Activated naive CD4-positive, alpha-beta T cell treated with anti-CD3 and anti-CD28 coated beads for 36 hours (primary cell): Measurements from ENCODE around the gene LGALS3BP. TPM values are rescaled to one million over a fixed set of nuclear protein-coding genes. Genes with fewer than 3 reads are reported as not detected.

Experiments
- CTCF ChIA-PET: fragments of 350-600 bp; sonication (Branson Sonifier 250); formaldehyde crosslinking; loops from one replicate; lab custom pipeline; 2021; ENCODE audit warnings: antibody characterized with exemption; lab: Charles Lee
- DNase-seq: peaks from one replicate; pipeline ENCODE4 v3.0.0-alpha.2; 2020
- H3K27ac Mint-ChIP-seq: one replicate; pipeline ENCODE4 v1.8.0; 2021; ENCODE audit warnings: mild to moderate bottlenecking, mixed read lengths
- H3K27me3 Mint-ChIP-seq: one replicate; pipeline ENCODE4 v1.8.0; 2021; ENCODE audit warnings: low read depth, mixed read lengths
- H3K36me3 Mint-ChIP-seq: one replicate; pipeline ENCODE4 v1.8.0; 2021; ENCODE audit warnings: low read depth, mixed read lengths
- H3K4me1 Mint-ChIP-seq: one replicate; pipeline ENCODE4 v1.8.0; 2021; ENCODE audit warnings: low read depth, mixed read lengths
- H3K4me3 Mint-ChIP-seq: one replicate; pipeline ENCODE4 v1.8.0; 2021; ENCODE audit warnings: mild to moderate bottlenecking, moderate library complexity, mixed read lengths
- H3K9me3 Mint-ChIP-seq: one replicate; pipeline ENCODE4 v1.8.0; 2021; ENCODE audit warnings: mixed read lengths
- intact Hi-C: fragments of 100-400 bp; cut with micrococcal nuclease; formaldehyde crosslinking; loops from one replicate; pipeline ENCODE4 v1.15.1; 2023
- total RNA-seq, 2 experiments: library from RNA; stranded (reverse); gene quantifications; one replicate each; pipeline ENCODE4 v1.2.3, GENCODE V29; 2021

LGALS3BP gene
- total RNA-seq, 2 experiments from 2014 or later, result 59.9 to 65.4 TPM

GRCh38 chr17:79010304-79010646, 30.6 kb upstream of the LGALS3BP start:
- peaks cover 1% of the 10 kb centered on the region for H3K36me3 Mint-ChIP-seq
- peak overlapping the region; percentile 89 for H3K4me3 Mint-ChIP-seq
- H3K27ac Mint-ChIP-seq, result peak overlapping the region; percentile 89
- peaks cover 2% of the 10 kb centered on the region for H3K9me3 Mint-ChIP-seq
- peaks cover 36% of the 10 kb centered on the region for H3K4me1 Mint-ChIP-seq
- CTCF ChIA-PET, result interaction anchor here (0.6 kb wide), 1 partner anchor 16 kb away, joined by 3 read pairs; no protein-coding TSS in a partner anchor
- peaks cover 1% of the 10 kb centered on the region for H3K27me3 Mint-ChIP-seq
- intact Hi-C loops, result no loop called here
- no peak for DNase-seq

DNA sequence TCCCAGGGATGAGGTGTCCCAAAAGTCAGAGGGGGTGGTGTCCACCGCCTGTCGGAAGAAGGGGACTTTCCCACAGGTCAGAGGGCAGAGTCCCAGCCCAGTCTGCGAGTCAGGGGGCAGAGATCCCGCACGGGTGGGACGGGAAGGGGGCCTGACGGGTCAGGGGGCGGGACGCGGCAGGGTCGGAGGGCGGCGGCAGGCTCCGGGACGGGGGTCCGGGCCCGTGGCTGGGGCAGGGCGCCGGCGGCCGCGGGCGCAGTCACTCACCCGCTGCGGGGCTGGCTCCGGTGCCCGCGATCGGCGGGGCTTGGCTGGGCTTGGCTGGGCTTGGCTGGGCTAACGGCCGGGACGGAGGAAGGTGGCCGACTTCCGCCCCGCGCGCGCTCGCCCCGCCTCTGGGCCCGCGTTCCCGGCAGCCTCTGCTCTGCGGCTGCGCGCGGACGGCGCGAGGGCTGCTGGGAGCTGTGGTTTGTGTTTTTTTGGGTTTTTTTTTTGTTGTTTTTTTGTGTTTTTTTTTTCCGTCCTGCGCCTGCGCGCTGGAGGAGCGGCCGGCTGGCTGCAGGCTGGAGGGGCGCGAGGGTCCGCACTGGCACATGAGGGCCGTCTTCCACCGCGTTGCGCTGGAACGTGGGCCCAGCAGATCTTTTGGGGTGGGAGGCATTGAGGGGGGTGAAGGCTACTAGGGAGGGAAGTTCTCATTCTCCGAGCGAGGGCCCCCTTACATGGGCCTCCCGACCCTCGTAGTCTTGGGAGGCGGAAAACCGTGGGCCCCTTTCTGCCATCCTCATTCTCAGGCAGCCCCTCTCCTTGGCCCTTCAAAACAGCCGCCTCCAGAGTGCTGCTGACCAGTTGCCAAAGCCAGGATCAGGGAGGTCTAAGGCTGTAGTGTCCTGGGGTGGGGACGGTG, 29.9 kb upstream of the LGALS3BP start, which contains the start of gene CANT1:
Gene CANT1, minus strand, starts transcription at position 368 of the 907 bp plus-strand sequence. CDS start 12,142 bp downstream, outside the sequence.
- DNase-seq, result peak; percentile 86
- CTCF ChIA-PET, result no interaction called here
- Mint-ChIP-seq H3K4me3 (peak within 1 kb of the TSS; percentile 89), H3K27ac (peak within 1 kb of the TSS; percentile 92), H3K27me3 (peaks cover 1% of the 10 kb centered on the region), H3K4me1 (peaks cover 37% of the 10 kb centered on the region), H3K9me3 (peaks cover 2% of the 10 kb centered on the region), H3K36me3 (peaks cover 1% of the 10 kb centered on the region)
- intact Hi-C loops, result no loop called here

DNA sequence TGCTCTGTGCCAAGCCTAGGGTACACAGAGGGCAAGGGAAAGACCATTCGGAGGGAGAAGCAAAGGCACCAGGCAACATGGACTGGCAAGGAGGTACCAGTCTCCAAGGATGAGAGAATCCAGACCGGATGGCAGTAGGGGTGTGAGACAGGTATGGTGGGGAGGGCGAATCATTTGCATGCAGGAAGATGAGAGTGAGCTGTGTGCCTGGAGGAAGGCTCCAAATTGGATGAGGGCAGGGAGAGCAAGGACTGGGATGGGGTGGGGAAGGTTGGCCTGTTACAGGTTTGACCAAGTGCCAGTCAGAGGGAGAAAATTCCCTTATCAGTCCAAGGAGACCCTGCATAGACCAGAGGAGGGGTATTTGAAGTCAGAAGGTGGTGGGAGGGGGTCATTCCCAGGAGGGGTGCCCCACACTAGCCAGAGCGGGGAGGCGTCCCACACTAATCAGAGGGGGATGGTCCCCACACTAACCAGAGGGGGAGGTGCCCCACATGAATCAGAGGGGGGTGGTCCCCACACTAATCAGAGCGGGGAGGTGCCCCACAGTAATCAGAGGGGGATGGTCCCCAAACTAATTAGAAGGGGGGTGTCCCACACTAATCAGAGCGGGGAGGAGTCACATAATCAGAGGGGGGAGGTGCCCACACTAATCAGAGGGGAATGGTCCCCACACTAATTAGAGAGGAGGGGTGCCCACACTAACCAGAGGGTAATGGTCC, 29.1 kb upstream of the LGALS3BP start:
- Mint-ChIP-seq H3K27ac (peak overlapping the region; percentile 92), H3K27me3 (no peaks in the 10 kb centered on the region), H3K4me1 (peaks cover 37% of the 10 kb centered on the region), H3K36me3 (peaks cover 1% of the 10 kb centered on the region), H3K9me3 (no peaks in the 10 kb centered on the region), H3K4me3 (peak overlapping the region; percentile 79)
- DNase-seq, result peak; percentile 28
- intact Hi-C loops, result no loop called here
- CTCF ChIA-PET, result no interaction called here

DNA sequence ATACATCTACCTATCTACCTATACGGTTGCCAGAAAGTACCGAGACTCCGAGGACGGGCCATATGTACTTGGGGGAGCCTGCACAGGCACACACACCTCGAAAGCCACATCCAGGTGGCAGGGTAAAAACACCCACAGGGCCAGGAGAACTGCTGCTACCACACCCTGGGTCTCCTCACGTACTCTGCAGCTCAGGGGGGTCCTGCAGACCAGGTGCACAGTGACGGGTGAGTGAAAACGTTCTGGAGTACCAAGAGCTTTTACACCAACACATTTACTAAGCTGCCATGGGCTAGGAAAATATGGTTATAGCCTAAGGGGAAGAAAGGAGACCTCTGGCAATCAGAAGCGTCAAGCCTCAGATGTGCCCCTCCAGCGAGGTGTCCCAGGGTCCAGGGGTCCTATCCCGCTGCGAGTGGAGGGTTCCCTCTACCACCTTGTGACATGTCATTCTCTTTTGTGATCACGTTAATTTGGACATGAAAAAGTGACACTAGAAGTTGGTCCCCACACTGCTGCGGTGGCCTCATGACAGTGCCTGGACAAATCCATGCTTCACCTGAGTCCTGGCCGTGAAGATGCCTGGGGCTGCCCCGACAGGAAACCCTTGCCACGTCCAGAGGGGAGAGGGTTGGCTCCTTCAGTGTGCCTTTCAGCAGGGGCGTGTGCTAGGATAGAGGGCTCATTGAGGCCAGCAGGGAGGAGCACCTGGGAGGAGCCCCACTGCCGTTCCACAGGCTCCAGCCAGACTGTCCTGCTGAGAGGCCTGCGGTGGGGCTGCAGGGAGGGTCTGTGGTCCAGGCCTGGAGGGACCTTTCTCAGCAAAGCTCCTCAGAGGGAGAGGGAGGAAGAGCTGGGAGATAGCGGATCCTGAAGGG, 28.0 kb upstream of the LGALS3BP start:
- peaks cover 1% of the 10 kb centered on the region for H3K36me3 Mint-ChIP-seq
- H3K27ac Mint-ChIP-seq, result no peak overlapping the region
- CTCF ChIA-PET, result no interaction called here
- no peaks in the 10 kb centered on the region for H3K27me3 Mint-ChIP-seq
- DNase-seq, result no peak
- peak overlapping the region; percentile 79 for H3K4me3 Mint-ChIP-seq
- intact Hi-C loops, result no loop called here
- no peaks in the 10 kb centered on the region for H3K9me3 Mint-ChIP-seq
- peaks cover 37% of the 10 kb centered on the region for H3K4me1 Mint-ChIP-seq

GRCh38 chr17:79006794-79007503, 27.2 kb upstream of the LGALS3BP start:
- Mint-ChIP-seq H3K36me3 (peaks cover 4% of the 10 kb centered on the region), H3K27ac (no peak overlapping the region), H3K4me1 (peaks cover 37% of the 10 kb centered on the region), H3K9me3 (no peaks in the 10 kb centered on the region), H3K4me3 (peak overlapping the region; percentile 25), H3K27me3 (no peaks in the 10 kb centered on the region)
- CTCF ChIA-PET, result no interaction called here
- no peak for DNase-seq
- intact Hi-C loops, result no loop called here

DNA sequence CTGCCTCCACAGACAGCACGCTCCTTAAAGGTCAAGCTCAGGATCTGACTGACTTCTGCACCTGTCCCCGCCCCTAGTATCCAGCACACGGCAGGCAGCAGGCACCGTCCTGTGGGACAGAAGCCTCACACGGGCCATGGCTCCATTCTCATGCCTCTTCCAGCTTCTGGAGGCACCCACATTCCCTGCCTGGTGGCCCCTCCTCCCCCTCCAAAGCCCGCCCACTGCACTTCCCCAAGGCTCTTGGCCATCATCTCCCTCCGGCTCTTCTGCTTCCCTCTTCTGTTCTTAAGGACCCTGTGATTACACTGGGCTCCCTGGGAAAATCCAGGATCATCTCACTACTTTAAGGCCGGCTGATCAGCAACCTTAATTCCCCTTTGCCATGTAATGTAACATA, 26.3 kb upstream of the LGALS3BP start:
- DNase-seq, result no peak

DNA sequence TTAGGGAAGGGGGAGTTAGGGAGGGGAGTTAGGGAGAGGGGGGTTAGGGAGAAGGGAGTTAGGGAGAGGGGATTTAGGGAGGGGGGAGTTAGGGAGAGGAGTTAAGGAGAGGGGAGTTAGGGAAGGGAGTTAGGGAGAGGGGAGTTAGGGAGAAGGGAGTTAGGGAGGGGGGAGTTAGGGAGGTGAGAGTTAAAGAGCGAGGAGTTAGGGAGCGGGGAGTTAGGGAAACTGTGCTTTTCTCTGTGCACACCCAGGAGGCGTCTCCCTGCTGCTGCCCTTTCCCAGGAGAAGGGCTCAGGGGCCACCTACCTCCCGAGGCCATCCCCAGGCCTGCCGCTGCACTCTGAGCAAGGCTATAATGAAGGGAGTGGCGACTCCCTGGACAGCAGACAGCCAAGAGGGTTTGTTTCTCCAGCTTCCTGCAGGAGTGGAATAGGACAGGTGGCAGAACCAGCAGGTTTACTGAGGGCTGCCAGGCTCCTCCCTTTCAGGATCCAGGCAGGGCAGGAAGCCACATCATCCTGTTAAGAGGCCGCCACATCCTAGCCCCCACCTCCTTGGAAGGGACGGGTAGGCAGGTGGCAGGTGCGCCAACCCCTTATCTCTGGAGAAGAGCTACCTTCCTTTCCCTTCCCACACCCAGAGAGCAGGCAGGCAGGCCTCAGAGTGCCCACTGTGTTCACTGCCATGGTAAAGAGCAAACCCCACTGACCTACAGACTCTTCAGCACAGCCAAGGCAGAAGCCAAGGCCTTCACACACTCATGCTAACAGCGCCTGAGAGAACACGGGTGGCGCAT, 25.5 kb upstream of the LGALS3BP start:
- H3K27me3 Mint-ChIP-seq, result no peaks in the 10 kb centered on the region
- H3K4me1 Mint-ChIP-seq, result peaks cover 41% of the 10 kb centered on the region
- CTCF ChIA-PET, result interaction anchor here (0.8 kb wide), 1 partner anchor 9 kb away, joined by 5 read pairs; no protein-coding TSS in a partner anchor
- intact Hi-C loops, result no loop called here
- H3K9me3 Mint-ChIP-seq, result no peaks in the 10 kb centered on the region
- H3K4me3 Mint-ChIP-seq, result no peak overlapping the region
- peak overlapping the region; percentile 17 for H3K27ac Mint-ChIP-seq
- peak; percentile 43 for DNase-seq
- peaks cover 6% of the 10 kb centered on the region for H3K36me3 Mint-ChIP-seq

More for the DNA sequence above, 26.3 kb upstream of the LGALS3BP start:
- Mint-ChIP-seq H3K36me3 (peaks cover 4% of the 10 kb centered on the region), H3K27me3 (no peaks in the 10 kb centered on the region), H3K4me3 (no peak overlapping the region), H3K4me1 (peaks cover 41% of the 10 kb centered on the region), H3K27ac (no peak overlapping the region), H3K9me3 (no peaks in the 10 kb centered on the region)
- CTCF ChIA-PET, result interaction anchor here (0.8 kb wide), 1 partner anchor 10 kb away, joined by 5 read pairs; no protein-coding TSS in a partner anchor
- intact Hi-C loops, result no loop called here

GRCh38 chr17:79003661-79004411, 24.1 kb upstream of the LGALS3BP start:
- CTCF ChIA-PET, result no interaction called here
- no peak for DNase-seq
- Mint-ChIP-seq H3K36me3 (peaks cover 9% of the 10 kb centered on the region), H3K27ac (peak overlapping the region; percentile 39), H3K9me3 (no peaks in the 10 kb centered on the region), H3K4me3 (no peak overlapping the region), H3K4me1 (peaks cover 40% of the 10 kb centered on the region), H3K27me3 (no peaks in the 10 kb centered on the region)
- intact Hi-C loops, result no loop called here

- no peak for DNase-seq
- CTCF ChIA-PET, result no interaction called here
- no peak overlapping the region for H3K27ac Mint-ChIP-seq
- H3K9me3 Mint-ChIP-seq, result no peaks in the 10 kb centered on the region
- no peaks in the 10 kb centered on the region for H3K27me3 Mint-ChIP-seq
- H3K4me3 Mint-ChIP-seq, result no peak overlapping the region
- intact Hi-C loops, result no loop called here
- peaks cover 32% of the 10 kb centered on the region for H3K4me1 Mint-ChIP-seq
- H3K36me3 Mint-ChIP-seq, result peaks cover 8% of the 10 kb centered on the region
These were observed 23.3 kb upstream of the LGALS3BP start for GRCh38 chr17:79002796-79003593.

DNA sequence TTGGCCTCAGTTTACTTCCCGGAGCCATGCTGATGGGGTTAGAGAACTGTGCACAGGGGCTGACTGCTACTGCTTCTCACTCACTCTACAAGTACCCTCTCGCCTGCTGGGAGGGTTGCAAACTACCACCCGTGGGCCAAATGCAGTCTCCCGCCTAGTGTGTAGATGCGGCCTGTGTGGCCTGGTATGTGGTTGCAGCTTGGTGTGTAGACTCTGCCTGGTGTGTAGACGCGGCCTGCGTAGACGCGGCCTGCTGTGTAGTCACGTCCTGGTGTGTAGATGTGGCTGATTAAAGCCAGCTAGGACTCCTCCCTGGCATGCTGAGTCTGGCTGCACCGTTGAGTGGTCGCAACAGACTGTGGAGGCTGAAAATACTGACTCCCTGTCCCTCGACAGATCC, 22.6 kb upstream of the LGALS3BP start:
- CTCF ChIA-PET, result no interaction called here
- Mint-ChIP-seq H3K36me3 (peaks cover 9% of the 10 kb centered on the region), H3K4me3 (no peak overlapping the region), H3K27ac (no peak overlapping the region), H3K9me3 (no peaks in the 10 kb centered on the region), H3K27me3 (no peaks in the 10 kb centered on the region), H3K4me1 (peaks cover 25% of the 10 kb centered on the region)
- DNase-seq, result no peak
- intact Hi-C loops, result no loop called here
